HG03139 (cell line): ENCODE data around the gene TNS3.

Source experiments
- ATAC-seq: cut with Tn5 transposase; IDR thresholded peaks from one replicate; pipeline ENCODE4 v1.9.1; 2021; ENCODE audit not compliant: unreplicated experiment

The TNS3 gene

DNA sequence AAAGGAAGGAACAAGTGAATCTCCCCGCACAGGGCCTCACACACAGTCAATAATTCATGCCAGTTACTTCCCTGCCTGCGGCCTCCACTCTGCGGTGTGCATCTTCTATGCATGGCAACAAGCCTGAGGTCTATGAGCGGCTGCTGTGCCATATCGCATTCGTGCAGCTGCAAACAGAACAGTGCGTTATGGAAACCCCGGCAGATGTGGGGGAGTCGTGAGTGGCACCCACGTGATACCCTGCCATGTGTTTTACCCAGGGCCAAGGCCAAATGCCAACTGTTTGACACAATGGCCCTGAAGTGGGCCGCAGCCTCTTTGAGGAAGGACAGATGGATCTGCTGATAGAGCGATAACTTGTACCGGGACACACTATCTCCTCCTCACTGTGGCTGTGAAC, 13.4 kb downstream of the TNS3 start:
- ATAC-seq, result no peak

DNA sequence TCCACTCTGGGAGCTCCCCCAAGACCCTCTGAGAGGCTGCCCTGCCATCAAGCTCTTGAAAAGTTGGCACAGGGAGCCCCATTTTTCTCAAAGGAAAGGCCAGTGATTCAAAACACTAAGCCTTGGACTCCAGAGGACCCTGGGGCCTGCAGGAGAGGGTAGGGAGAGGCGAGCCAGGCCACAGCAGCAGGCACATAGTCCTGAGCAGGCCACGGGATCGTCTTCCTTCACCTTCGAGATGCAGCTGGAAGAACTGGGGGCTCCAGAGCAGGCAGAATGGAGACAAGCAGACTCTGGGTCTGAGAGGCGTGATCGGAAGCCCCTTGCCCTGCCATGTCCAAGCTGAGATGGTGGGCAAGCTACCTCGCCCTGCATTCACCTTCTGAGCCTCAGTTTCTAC, 13.9 kb downstream of the TNS3 start:
- no peak for ATAC-seq

DNA sequence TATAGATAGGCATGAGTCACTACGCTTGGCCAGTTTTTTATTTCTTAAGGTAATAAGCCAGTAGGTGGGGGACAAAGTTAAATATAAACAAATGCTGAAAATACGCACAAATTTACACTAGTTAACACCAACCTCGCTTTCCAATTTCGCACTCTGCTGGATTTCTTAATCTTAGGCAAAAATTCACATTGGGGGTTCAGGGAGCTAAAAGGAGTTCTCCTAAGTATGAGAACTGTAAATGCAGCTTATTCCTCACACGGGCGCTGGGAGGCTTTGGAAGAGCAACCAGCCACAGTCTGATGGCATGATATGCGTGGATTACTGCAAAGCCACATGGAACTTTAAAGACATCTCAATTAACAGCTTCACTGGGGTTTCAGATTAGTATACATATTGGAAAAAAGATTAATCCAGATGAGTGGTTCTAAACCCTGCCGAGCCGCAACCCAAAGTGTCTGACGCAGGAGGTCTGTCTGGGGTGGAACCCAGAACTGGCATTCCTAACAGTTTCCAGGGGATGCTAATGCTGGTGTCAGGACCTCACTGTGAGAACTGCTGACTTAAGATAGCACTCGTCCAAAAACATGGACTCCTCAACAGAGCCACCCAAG, 16.2 kb downstream of the TNS3 start:
- no peak for ATAC-seq

DNA sequence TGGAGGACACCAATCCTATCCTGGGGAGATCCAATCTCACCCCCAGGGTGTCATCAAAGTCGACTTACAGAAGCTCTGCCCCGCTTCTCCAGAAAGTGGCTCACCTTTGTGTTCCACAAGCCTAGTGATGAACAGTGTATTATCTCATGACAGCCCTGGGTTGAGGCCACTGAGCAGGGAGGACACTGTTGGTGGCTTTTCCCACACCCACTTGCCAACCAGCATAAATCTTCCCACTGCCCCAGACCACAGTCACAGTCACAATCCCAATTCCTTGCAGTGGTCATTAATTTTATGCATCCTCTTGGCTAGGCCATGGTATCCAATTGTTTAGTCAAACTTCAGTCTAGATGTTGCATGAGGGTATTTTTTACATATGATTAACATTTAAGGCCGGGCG, 18.4 kb downstream of the TNS3 start:
- no peak for ATAC-seq

DNA sequence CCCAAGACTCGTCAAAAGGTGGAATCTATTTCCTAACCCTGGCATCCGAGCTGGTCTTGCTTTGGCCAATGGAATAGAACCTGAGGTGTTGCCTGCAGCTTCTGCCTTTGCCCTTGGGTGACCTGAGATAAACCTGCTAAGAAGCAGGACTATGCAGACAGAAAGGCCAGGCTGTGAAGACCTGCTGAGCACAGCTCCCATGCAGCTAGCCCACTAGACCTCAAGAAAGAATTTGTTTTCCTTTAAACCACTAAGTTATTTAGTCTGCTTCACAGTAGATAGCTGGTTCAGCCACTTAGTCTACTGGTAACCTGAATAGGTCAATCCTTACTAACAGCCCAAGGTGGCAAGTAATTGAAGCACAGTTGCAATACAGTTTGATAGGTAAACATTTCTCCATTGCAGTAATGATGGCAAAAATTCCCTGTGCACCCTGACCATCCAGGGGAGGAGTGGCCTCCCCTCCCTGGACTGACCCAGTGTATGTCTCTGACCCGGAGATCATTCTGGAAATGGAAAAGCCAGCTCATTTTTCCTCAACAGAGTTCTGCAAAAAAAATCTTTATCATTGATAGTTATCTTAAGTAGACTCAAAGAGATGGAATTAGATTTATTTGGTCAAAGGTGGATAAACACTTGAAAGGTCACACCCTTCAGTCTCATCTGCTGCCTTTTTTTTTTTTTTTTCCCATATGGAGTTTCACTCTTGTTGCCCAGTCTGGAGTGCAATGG, 20.0 kb downstream of the TNS3 start:
- ATAC-seq, result no peak

DNA sequence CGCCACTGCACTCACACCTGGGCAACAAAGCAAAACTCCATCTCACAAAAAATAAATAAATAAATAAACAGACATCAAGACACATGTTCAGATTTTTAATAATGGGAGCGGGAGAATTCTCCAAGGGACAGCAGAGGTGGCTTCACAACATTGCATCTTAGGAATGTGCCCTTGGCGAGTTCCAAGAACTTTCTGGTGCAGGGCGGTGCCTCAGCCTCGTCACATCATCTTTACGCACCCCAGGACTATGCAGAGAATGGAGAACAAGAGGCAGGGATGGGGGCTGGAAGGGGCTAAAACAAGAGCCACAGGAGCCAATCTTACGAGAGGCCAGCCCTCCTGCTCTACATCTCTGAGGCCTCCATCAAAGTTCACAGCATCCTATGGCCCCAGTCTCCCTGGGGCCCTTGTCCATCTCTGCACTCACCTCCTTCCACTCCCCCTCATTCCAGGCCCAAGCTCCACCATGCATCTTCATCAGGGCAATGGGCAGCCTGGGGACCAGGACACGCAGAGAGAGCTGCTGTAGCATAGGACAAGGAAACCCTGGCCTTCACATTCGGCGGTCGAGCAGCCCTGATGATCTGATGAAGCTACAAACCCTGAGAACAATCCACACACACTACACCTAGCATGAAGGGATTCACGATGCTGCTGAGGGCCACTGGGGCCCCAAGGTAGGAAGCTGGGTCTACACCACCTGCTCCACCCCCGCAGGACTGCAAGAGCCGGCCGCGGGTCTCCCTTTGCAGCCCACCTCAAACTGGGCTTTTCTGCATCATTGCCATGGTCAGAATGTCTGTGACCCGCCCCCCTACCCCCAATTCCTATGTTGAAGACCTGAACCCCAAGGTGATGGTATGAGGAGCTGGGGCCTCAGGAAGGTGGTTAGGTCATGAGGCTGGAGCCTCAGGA, 22.3 kb downstream of the TNS3 start:
- no peak for ATAC-seq

DNA sequence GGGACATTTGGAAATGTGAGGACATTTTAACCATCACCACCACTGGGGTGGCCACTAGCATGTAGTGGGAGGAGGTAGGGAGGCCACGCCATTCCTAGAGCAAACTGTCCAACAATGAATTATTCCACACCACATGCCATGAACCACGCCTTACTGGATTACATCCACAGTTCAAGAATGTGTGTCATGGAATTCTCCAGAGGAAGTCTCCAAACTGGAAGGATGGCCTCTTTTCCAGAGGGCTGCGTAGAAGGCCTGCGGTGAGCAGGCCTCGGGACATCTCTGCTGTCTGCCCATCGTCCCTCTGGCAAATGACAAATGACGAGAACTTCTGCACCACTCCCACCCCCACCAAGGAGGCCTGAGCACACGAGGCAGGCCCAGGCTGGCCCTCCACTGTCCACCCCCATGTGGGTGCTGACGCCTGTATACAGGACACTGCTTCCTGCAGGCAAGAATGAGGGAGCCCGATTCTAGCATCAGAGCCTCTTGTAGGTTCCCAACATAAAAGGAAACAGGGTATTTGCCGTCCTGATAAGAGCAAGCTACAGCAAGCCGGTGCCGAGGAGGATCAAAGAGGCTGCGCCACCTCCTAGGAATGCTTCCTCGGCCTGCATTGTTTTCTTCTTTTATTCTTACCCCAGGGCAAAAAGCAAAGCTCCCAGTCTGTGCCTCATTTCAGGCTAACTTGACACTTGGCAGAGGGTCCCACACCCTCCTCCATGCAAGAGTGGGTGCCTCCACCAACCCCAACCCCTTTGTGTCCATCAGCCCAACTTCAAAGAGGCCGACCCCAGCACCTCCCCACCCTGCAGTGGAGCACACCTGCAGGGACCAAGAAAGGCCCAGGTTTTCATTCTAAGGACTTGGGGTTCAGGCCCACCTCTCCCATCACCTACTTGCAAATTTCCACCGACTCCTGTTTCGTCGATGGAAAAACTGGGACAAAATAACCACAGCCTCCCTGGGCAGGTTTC, 23.9 kb downstream of the TNS3 start:
- no peak for ATAC-seq

DNA sequence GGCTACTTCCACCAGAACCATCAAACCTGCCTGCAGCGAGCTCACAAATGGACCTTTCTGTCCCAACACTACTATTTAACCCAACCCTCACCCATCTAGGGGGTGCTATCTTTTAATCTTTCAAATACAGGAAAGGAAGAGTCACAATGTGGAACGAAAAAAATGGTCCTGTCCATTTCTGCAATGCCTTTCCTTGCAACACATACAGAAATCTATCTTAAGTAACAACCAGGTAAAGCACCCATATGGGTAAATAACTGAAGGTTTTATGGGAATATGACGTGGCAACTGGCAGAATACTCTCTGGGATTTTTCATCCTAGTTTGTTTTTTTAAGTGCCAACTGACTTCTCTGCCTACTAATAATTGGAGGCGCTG, 24.6 kb downstream of the TNS3 start:
- ATAC-seq, result no peak

DNA sequence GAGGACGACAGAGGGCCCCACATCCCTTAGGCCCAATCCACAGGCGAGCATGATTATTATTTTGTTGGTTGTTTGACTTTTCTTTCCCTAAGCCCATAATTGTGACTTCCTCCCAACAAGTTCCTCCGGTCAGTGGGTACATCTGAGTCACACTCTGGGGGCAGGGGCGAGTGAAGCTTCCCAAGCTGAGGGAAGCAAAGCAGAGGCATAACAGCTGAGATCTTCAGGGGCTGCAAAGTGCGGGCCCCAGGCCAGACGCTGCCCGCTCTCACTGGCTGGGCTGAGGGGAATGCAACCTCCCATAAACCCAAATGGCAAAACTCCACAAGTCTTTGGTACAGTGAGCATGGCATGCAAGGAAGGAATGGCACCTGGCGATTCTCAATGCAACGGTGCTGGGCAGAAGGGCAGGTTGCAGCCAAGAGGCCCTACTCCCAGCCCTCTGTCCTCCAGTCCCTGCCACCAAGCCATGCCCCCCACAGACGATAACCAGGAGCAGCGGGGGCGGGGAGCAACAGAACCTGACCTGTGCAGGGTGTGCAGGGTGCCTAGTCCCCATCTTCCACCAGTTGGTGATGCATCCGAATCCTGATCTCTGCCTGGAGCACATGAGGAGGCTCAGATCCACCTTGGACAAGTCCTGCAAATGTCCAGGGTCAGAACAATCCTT, 25.3 kb downstream of the TNS3 start:
- ATAC-seq, result no peak

DNA sequence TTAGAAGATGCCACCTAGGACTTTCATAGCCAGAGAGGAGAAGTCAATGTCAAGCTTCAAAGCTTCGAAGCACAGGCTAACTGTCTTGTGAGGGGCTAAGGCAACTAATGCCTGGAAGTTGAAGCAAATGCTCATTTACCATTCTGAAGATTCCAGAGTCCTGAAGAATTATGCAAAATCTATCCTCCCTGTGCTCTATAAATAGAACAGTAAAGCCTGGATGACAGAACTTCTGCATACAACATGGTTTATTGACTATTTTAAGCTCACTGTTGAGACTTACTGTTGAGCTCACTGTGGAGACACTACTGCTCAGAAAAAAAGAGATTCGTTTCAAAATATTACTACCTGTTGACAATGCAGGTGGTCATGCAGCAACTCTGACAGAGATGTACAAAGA, 28.6 kb downstream of the TNS3 start:
- ATAC-seq, result no peak

DNA sequence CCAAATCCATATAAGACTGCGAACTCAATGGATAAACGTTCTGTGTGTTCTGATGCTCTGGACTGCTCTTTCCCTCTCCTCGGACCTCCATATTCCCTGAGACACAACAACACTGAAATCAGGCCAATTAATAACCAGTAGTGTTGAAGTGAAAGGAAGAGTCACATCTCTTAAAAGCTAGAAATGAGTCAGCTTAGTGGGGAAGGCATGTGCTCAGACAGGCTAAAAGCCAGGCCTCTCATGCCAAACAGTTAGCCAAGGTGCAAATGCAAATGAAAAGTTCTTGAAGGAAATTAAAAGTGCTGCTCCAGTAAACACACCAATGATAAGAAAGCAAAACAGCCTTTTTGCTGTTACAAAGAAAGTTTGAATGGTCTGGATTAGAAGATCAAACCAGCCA, 29.3 kb downstream of the TNS3 start:
- peak; percentile 99 for ATAC-seq

DNA sequence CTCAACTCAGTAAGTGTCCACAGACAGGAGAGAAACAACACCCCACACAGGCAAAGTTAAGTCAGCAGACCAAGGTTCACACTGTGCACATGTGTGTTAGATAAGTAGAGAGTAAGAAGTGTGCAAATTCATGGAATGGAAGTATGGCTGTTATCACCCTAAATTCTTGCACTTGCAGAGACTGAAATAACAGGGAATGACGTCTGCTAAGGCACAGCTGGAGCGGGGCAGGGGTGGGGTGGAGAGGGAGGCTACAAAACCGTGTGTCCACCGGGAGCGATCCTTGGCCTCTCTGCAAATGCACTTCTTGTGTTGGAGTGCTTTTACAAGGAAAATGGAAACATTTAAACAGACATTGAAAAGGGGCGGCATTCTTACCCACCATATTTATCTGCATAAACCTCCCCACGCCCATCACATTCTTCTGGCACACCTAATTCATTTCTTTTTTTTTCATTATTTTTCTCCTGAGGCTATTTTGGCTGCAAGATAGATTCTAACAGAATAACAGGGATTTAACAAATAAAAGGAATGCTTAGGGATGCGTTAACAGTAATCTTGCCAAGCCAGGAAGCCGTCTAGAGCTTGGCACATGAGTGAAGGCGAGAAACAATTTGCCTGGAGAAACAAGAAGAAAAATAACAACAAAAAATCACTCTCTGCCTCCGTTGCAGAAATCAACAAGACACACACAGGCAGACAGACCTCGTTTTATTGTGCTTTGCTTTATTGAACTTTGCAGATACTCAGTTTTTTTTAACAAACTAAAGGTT, 30.1 kb downstream of the TNS3 start:
- ATAC-seq, result no peak

DNA sequence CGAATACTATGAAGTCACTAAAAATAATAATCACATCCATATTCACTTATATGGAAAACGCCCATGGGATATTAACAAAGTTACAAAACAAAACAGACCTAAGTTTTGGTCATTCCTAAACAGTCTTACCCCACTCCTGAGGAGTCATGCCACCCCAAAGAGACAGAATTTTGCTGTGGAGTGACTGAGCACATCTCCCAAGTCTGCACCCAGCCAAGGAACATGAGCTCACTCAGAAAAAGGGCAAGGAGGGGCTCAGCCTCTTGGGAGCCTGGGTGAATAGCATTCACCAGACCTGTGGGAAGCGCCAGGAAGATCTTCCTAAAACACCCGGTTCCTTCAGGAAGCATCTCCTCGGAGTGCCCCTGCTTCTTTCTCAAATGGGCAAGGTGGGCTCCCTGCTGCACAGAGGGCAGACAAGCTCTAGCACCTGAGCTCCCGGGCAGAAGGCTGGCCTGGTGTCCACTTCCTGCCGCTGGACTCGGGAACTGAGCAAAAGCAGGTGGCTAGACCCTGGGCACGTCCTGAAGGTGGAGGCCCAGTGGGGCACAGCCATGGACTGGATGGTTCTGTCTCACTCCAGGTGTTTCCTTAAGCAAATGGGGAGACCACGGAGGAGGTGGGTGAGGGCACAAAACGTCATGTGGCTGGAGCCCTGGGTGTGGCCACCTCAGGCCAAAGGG, 31.0 kb downstream of the TNS3 start:
- ATAC-seq, result no peak

DNA sequence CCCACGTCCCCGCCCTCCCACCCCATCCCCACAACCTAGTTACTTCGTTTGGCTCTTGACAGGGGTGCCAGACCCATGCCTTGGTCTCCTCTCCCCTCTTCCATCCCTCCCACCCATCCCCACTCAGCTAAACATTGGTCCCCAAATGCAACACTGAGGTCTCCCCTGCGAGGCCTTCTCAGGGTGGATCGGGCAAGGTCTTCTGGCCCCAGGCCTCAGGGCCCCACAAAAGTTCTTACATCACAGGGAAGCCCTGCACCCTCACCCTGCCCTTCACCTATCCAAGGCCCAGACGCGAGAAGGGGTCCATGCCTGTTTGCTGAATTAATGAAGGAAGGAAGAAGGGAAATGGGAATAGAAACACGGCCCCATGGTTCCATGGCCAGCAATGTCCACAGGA, 32.0 kb downstream of the TNS3 start:
- ATAC-seq, result no peak

DNA sequence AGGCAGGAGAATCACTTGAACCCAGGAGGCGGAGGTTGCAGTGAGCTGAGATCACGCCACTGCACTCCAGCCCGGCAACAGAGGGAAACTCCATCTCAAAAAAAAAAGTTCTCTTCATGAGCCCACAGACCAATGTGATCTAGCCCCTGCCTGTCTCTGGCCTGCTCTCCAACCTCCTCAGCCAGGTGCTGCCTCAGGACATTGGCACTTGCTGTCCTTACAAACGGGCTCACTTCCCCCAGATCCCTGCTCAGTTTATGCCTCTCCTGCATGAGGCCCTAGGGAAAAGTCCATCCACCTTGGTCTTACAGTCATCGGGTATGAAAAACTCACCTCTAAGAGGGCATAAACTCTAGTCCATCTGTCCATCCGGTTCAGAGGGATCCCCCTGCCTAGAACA, 32.5 kb downstream of the TNS3 start:
- ATAC-seq, result no peak

DNA sequence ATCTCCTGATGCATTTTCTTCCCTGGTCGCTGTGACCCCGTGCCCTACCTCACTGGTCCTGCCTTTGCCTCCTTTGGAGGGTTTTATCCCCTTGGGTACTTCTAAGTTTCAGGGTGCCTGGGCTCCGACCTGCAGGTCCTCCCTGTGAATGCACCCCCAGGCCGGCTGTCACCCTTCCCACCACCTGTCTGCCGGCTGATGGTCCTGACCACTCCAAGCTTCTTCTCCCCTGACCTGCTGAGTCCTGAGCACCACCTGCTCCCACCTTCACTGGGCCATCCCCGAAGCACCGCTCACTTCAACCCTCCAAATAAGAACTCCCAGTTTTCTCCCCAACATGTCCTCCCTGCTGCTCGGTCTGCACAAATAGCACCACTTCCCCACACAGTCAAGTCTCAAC, 33.4 kb downstream of the TNS3 start:
- no peak for ATAC-seq

DNA sequence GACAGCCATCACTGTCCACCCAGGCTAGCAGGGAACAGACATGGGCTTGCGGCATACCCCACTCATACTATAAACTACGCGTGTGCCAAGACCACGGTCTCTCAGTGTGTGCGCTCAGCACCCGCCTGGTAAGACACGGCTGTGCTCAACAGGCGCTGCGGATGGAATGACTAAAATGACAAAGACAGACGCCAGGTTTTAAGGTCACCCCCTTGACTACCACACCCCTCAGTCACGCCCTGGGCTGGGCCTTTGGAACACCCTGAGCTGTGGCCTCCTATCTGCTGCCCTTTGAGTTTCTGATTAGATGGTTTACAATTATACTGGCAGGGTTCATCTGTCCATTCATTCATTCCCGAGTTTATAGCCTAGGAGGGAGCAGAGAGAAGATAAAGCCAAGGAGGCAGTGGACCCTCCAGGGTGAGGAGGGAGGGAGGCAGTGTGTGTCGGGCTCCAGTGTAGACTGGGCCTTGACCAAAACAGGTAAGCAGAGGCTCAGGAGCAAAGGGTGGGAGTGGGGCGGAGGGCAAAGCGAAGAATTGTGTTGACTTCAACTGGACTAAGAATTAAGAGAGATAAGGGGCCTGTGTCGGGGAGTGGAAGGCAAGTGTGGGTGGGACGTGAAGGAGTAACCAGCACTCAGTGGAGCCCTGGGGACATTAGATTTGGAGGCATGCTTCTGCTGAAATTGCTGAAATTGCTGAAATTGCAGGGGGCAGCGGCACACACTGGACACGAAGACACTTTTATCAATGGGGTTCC, 35.0 kb downstream of the TNS3 start:
- no peak for ATAC-seq

DNA sequence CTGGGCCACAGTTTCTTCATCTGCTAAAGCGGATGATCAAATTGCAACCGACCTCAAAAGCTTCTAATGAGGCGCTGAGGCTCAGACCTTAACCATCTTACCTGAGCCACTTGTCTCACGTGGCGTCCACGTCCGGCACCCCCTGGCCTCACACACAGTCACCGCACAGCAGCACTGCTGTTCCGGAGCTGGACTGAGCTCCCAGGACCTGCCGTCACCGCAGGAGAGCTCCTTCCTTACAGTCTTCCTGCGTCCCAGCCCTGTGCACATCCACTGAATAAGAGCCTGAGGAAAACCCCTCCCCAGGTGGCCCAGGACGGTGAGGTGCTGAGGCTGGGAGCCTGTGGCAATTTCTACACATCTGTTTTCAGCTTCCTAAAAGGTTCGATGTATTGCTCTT, 35.7 kb downstream of the TNS3 start:
- ATAC-seq, result no peak
